SU-DHL-6 (cell line): ENCODE data around the gene NBPF8.
"Not testable (repeated sequence)": the region's sequence is repeated elsewhere in the genome, so short reads cannot be mapped to it uniquely, and the experiment has no call there.

ENCODE experiments used
- CTCF ChIP-seq: fragments of 200-600 bp; sonication (generic); IDR thresholded peaks from one replicate; pipeline ENCODE4 v1.5.1; 2017; ENCODE audit warnings: antibody characterized with exemption, mild to moderate bottlenecking, low read length, moderate library complexity; ENCODE audit not compliant: insufficient read depth, poor library complexity, severe bottlenecking
- EZH2phosphoT487 ChIP-seq: fragments of 200-600 bp; sonication (generic), shearing (Covaris generic); conservative IDR thresholded peaks from 2 replicates; pipeline ENCODE4 v1.6.1; 2018; ENCODE audit warnings: mild to moderate bottlenecking, antibody characterized with exemption, low read length, moderate library complexity, mixed read lengths

- TF ChIP-seq EZH2phosphoT487, CTCF: not testable (repeated sequence)
Observed at GRCh38 chr1:120433831-120434230, 19.0 kb downstream of the NBPF8 start.
